ENCODE results near the gene MMP27.

Gene MMP27

GRCh38 chr11:102680945-102681344, 24.6 kb downstream of the MMP27 start:
- H3K36me3 ChIP-seq (ENCODE audit: control insufficient read depth, insufficient read depth, low read length): no peaks in the 10 kb centered on the region
- no peak overlapping the region for H2AFZ ChIP-seq
- H3K9me3 ChIP-seq (ENCODE audit: control insufficient read depth, low read length): no peaks in the 10 kb centered on the region
- H3K4me1 ChIP-seq: no peaks in the 10 kb centered on the region
- no peak overlapping the region for H3K9ac ChIP-seq
- no peak overlapping the region for H3K4me2 ChIP-seq (ENCODE audit: low read length)
- H3K4me3 ChIP-seq (ENCODE audit: low read depth, low read length): no peak overlapping the region
- no peak overlapping the region for H3K27ac ChIP-seq
- no peak for TF ChIP-seq CTCF (IDR thresholded peaks at IDR 0.05)
- no peaks in the 10 kb centered on the region for H3K79me2 ChIP-seq
- no peaks in the 10 kb centered on the region for H3K27me3 ChIP-seq (ENCODE audit: control insufficient read depth, insufficient read depth, low read length)

- TF ChIP-seq CTCF (IDR thresholded peaks at IDR 0.05): no peak
- Histone ChIP-seq H3K4me2 (ENCODE audit: low read length) (no peak overlapping the region), H3K27ac (no peak overlapping the region), H3K4me1 (no peaks in the 10 kb centered on the region), H3K9ac (no peak overlapping the region), H2AFZ (no peak overlapping the region), H3K27me3 (ENCODE audit: control insufficient read depth, insufficient read depth, low read length) (no peaks in the 10 kb centered on the region), H3K9me3 (ENCODE audit: control insufficient read depth, low read length) (no peaks in the 10 kb centered on the region), H3K79me2 (no peaks in the 10 kb centered on the region), H3K36me3 (ENCODE audit: control insufficient read depth, insufficient read depth, low read length) (no peaks in the 10 kb centered on the region), H3K4me3 (ENCODE audit: low read depth, low read length) (no peak overlapping the region)
Measured at GRCh38 chr11:102678022-102678421, 27.5 kb downstream of the MMP27 start.

GRCh38 chr11:102676084-102676483, 29.5 kb downstream of the MMP27 start:
- H3K36me3 ChIP-seq (ENCODE audit: control insufficient read depth, insufficient read depth, low read length): no peaks in the 10 kb centered on the region
- no peaks in the 10 kb centered on the region for H3K79me2 ChIP-seq
- H3K4me2 ChIP-seq (ENCODE audit: low read length): no peak overlapping the region
- no peak overlapping the region for H3K4me3 ChIP-seq (ENCODE audit: low read depth, low read length)
- no peaks in the 10 kb centered on the region for H3K9me3 ChIP-seq (ENCODE audit: control insufficient read depth, low read length)
- no peak overlapping the region for H3K27ac ChIP-seq
- no peaks in the 10 kb centered on the region for H3K27me3 ChIP-seq (ENCODE audit: control insufficient read depth, insufficient read depth, low read length)
- H3K9ac ChIP-seq: no peak overlapping the region
- no peaks in the 10 kb centered on the region for H3K4me1 ChIP-seq
- no peak overlapping the region for H2AFZ ChIP-seq
- no peak for TF ChIP-seq CTCF (IDR thresholded peaks at IDR 0.05)

- TF ChIP-seq CTCF (IDR thresholded peaks at IDR 0.05): no peak
- H3K9ac ChIP-seq: no peak overlapping the region
Measured at GRCh38 chr11:102669664-102670063, 35.9 kb downstream of the MMP27 start.

DNA sequence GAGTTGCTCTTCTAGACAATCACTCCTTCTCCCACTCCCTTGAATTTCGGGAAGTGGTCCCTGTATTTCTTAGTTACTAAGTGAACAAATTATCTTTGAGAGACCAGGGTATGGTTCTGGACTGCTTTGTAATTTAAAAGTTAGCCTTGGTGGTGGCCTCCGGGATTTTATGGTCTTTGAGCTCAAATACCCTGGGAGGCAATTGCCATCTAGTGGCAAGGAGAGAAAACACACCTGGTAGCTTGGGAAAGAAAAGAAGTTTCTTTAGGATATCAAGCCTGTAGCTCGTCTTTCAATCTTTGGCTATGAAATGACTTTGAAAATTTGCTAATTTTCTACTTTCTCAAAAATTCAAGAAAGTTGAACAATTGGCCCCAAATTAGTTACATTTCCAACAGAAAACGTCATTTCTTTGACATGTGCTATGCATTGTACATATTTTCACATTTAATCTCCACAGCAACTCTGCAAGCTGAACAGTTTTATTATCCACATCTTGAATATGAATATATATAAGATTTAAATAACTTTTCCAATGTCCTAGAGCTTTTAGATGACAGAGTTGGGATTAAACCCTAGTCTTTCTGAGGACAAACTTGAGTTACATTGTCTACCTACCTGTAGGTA, 39.1 kb downstream of the MMP27 start:
- no peak overlapping the region for H2AFZ ChIP-seq
- no peak overlapping the region for H3K4me2 ChIP-seq (ENCODE audit: low read length)
- peak; percentile 37 for TF ChIP-seq CTCF (IDR thresholded peaks at IDR 0.05)
- H3K4me1 ChIP-seq: no peaks in the 10 kb centered on the region
- H3K27me3 ChIP-seq (ENCODE audit: control insufficient read depth, insufficient read depth, low read length): no peaks in the 10 kb centered on the region
- H3K27ac ChIP-seq: no peak overlapping the region
- H3K9me3 ChIP-seq (ENCODE audit: control insufficient read depth, low read length): no peaks in the 10 kb centered on the region
- H3K4me3 ChIP-seq (ENCODE audit: low read depth, low read length): no peak overlapping the region
- no peaks in the 10 kb centered on the region for H3K36me3 ChIP-seq (ENCODE audit: control insufficient read depth, insufficient read depth, low read length)
- no peak overlapping the region for H3K9ac ChIP-seq
- H3K79me2 ChIP-seq: no peaks in the 10 kb centered on the region

More at GRCh38 chr11:102669664-102670063, 35.9 kb downstream of the MMP27 start:
- Histone ChIP-seq H3K4me2 (ENCODE audit: low read length) (no peak overlapping the region), H3K4me3 (ENCODE audit: low read depth, low read length) (no peak overlapping the region), H3K4me1 (no peaks in the 10 kb centered on the region), H3K27me3 (ENCODE audit: control insufficient read depth, insufficient read depth, low read length) (no peaks in the 10 kb centered on the region), H3K36me3 (ENCODE audit: control insufficient read depth, insufficient read depth, low read length) (no peaks in the 10 kb centered on the region), H2AFZ (no peak overlapping the region), H3K27ac (no peak overlapping the region), H3K9me3 (ENCODE audit: control insufficient read depth, low read length) (no peaks in the 10 kb centered on the region), H3K79me2 (no peaks in the 10 kb centered on the region)
